HCT116 (cell line): ENCODE data around the gene C4orf36.
"Not testable (repeated sequence)": the region's sequence is repeated elsewhere in the genome, so short reads cannot be mapped to it uniquely, and the experiment has no call there.

ENCODE experiments used
- EZH2phosphoT487 ChIP-seq: fragments of 200-600 bp; IDR thresholded peaks from 2 replicates; pipeline ENCODE4 v1.6.1; 2018; ENCODE audit warnings: antibody characterized with exemption, borderline replicate concordance
- POLR2AphosphoS5 ChIP-seq: IDR thresholded peaks from 2 replicates; pipeline ENCODE4 v1.6.1; 2011; ENCODE audit warnings: mild to moderate bottlenecking, low read depth, low read length, moderate library complexity

DNA sequence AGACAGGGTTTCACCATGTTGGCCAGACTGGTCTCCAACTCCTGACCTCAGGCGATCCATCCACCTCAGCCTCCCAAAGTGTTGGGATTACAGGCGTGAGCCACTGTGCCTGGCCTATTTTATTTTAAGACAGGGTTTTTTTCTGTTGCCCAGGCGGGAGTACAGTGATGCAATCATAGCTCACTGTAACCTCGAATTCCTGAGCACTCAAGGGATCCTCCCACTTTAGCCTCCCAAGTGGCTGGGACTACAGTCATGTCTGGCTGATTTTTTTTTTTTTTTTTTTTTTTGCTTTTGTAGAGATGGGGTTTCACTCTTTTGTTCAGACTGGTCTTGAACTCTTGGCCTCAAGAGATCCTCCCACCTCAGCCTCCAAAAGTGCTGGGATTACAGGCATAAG is 16.8 kb downstream of the C4orf36 start:
- TF ChIP-seq EZH2phosphoT487, POLR2AphosphoS5: not testable (repeated sequence)
